OCI-LY7 (cell line): ENCODE data around the gene SMC4. TPM values are rescaled to one million over a fixed set of nuclear protein-coding genes. Genes with fewer than 3 reads are reported as not detected.

ENCODE experiments used
- BruUV-seq: library from RNA; stranded (reverse); fragments of 400-500 nt; replicated peaks from 2 replicates; lab custom pipeline; 2021; lab: Mats Ljungman, UMichigan
- CTCF ChIA-PET: fragments of 300-600 bp; sonication (Branson Sonifier 250); formaldehyde crosslinking; loops from one replicate; lab custom pipeline; 2022; ENCODE audit warnings: antibody characterized with exemption; ENCODE audit not compliant: unreplicated experiment; lab: Charles Lee
- POLR2A ChIA-PET: fragments of 300-600 bp; sonication (Branson Sonifier 250); formaldehyde crosslinking; loops from one replicate; lab custom pipeline; 2022; ENCODE audit warnings: antibody characterized with exemption; lab: Charles Lee
- DNase-seq: peaks from one replicate; pipeline ENCODE4 v3.0.0-alpha.2; 2015; ENCODE audit warnings: low spot score
- H2AFZ ChIP-seq: fragments of 200-600 bp; sonication (generic), shearing (Covaris generic); 2 replicates; pipeline ENCODE4 v1.6.1; 2014; ENCODE audit warnings: mild to moderate bottlenecking, antibody characterized with exemption, low read length, moderate library complexity
- H3K27ac ChIP-seq: fragments of 200-600 bp; sonication (generic); 2 replicates; pipeline ENCODE4 v1.5.1; 2014; ENCODE audit warnings: mixed run types, low read depth, mild to moderate bottlenecking, moderate library complexity, low read length, inconsistent platforms; ENCODE audit not compliant: poor library complexity, severe bottlenecking
- H3K36me3 ChIP-seq: fragments of 200-600 bp; sonication (generic); 2 replicates; pipeline ENCODE4 v1.6.1; 2014; ENCODE audit warnings: mild to moderate bottlenecking, antibody characterized with exemption, low read length, moderate library complexity, mixed read lengths; ENCODE audit not compliant: insufficient read depth
- H3K4me1 ChIP-seq: fragments of 200-600 bp; sonication (generic); 2 replicates; pipeline ENCODE4 v1.5.1; 2014; ENCODE audit warnings: mild to moderate bottlenecking, low read length; ENCODE audit not compliant: insufficient read depth, poor library complexity, severe bottlenecking
- H3K4me2 ChIP-seq: fragments of 200-600 bp; sonication (generic); 2 replicates; pipeline ENCODE4 v1.6.1; 2014; ENCODE audit warnings: mild to moderate bottlenecking, low read length
- H3K4me3 ChIP-seq: fragments of 200-600 bp; sonication (generic); 2 replicates; pipeline ENCODE4 v1.5.1; 2014; ENCODE audit warnings: mild to moderate bottlenecking, low read depth, low read length; ENCODE audit not compliant: poor library complexity, severe bottlenecking
- H3K79me2 ChIP-seq: fragments of 200-600 bp; sonication (generic); 2 replicates; pipeline ENCODE4 v1.6.1; 2016; ENCODE audit warnings: low read depth, mild to moderate bottlenecking, low read length, moderate library complexity, mixed read lengths; ENCODE audit not compliant: insufficient read depth
- H3K9me2 ChIP-seq: fragments of 200-600 bp; sonication (generic); 2 replicates; pipeline ENCODE4 v1.6.1; 2016; ENCODE audit warnings: mild to moderate bottlenecking, low read length, mixed read lengths; ENCODE audit not compliant: insufficient read depth
- H3K9me3 ChIP-seq: fragments of 200-600 bp; sonication (generic); 2 replicates; pipeline ENCODE4 v1.6.1; 2014; ENCODE audit warnings: mild to moderate bottlenecking, mixed run types, low read length, mixed read lengths
- H4K20me1 ChIP-seq: fragments of 200-600 bp; sonication (generic); 2 replicates; pipeline ENCODE4 v1.6.1; 2014; ENCODE audit warnings: mild to moderate bottlenecking, antibody characterized with exemption, low read length, moderate library complexity, mixed read lengths; ENCODE audit not compliant: insufficient read depth
- EZH2phosphoT487 ChIP-seq: fragments of 200-600 bp; sonication (generic); IDR thresholded peaks from 2 replicates; pipeline ENCODE4 v1.6.1; 2018; ENCODE audit warnings: low read depth, borderline replicate concordance, mild to moderate bottlenecking, mixed run types, antibody characterized with exemption, low read length, moderate library complexity, mixed read lengths
- intact Hi-C: fragments of 100-400 bp; cut with micrococcal nuclease; formaldehyde crosslinking; loops from one replicate; pipeline ENCODE4 v1.10.0; 2022; ENCODE audit not compliant: unreplicated experiment
- total RNA-seq, 2 experiments: library from RNA; depleted of rRNA in 1 of 2; stranded (reverse); fragments of >200 nt in 1 of 2; shearing (Covaris generic) in 1 of 2; gene quantifications; 2 replicates each; pipeline ENCODE4 v1.2.3, GENCODE V29; 2014 to 2022
- TF ChIP-seq, protein P1 (sequence below): fragments of 200-600 bp; sonication (generic); conservative IDR thresholded peaks from 2 replicates; pipeline ENCODE4 v1.5.1; 2014; ENCODE audit warnings: mild to moderate bottlenecking, antibody characterized with exemption, low read length, moderate library complexity, mixed read lengths

The SMC4 gene
- total RNA-seq, 2 experiments from 2014 or later: 316 to 352 TPM

- no peak for TF ChIP-seq EZH2phosphoT487
- TF ChIP-seq, protein P1, sequence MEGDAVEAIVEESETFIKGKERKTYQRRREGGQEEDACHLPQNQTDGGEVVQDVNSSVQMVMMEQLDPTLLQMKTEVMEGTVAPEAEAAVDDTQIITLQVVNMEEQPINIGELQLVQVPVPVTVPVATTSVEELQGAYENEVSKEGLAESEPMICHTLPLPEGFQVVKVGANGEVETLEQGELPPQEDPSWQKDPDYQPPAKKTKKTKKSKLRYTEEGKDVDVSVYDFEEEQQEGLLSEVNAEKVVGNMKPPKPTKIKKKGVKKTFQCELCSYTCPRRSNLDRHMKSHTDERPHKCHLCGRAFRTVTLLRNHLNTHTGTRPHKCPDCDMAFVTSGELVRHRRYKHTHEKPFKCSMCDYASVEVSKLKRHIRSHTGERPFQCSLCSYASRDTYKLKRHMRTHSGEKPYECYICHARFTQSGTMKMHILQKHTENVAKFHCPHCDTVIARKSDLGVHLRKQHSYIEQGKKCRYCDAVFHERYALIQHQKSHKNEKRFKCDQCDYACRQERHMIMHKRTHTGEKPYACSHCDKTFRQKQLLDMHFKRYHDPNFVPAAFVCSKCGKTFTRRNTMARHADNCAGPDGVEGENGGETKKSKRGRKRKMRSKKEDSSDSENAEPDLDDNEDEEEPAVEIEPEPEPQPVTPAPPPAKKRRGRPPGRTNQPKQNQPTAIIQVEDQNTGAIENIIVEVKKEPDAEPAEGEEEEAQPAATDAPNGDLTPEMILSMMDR: no peak
- Histone ChIP-seq H3K4me1 (no peaks in the 10 kb centered on the region), H3K4me2 (no peak overlapping the region), H3K36me3 (no peaks in the 10 kb centered on the region), H3K27ac (no peak overlapping the region), H3K79me2 (no peaks in the 10 kb centered on the region), H3K4me3 (no peak overlapping the region), H3K9me3 (no peaks in the 10 kb centered on the region), H4K20me1 (no peaks in the 10 kb centered on the region), H3K9me2 (no peaks in the 10 kb centered on the region), H2AFZ (no peak overlapping the region)
- intact Hi-C loops: no loop called here
- CTCF ChIA-PET: no interaction called here
- no TSS peak for BruUV-seq
- POLR2A ChIA-PET: interaction anchor here (1.0 kb wide), 1 partner anchor 14 kb away, joined by 3 read pairs; no protein-coding TSS in a partner anchor
- DNase-seq: no peak
Measured at GRCh38 chr3:160455846-160456245, 56.4 kb downstream of the SMC4 start.

DNA sequence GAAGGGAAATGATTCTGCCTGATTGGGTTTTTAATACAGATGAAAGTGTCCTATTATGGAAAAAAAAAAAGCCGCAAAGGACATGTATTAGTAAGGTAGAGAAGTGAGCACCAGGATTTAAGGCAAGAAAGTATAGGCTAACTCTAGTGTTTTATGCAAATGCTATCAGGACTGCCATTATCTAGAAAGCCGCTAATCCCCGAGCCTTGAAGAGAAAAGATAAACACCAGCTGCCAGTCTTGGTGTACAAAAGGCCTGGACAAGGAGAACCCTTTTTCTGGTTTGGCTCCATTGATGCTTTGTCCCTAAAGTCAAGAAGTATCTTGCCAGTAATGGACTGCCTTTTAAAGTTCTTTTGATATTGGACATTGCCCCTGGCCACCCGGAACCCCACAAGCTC is 58.7 kb downstream of the SMC4 start:
- Histone ChIP-seq H3K4me3 (no peak overlapping the region), H3K79me2 (no peaks in the 10 kb centered on the region), H3K9me3 (no peaks in the 10 kb centered on the region), H3K27ac (no peak overlapping the region), H3K9me2 (no peaks in the 10 kb centered on the region), H3K36me3 (no peaks in the 10 kb centered on the region), H4K20me1 (no peaks in the 10 kb centered on the region), H3K4me1 (no peaks in the 10 kb centered on the region), H3K4me2 (no peak overlapping the region), H2AFZ (no peak overlapping the region)
- POLR2A ChIA-PET: interaction anchor here (0.6 to 1.9 kb wide), 3 partner anchors 8 to 257 kb away, joined by 3 to 14 read pairs (median 8); partner anchors contain the start of gene TRIM59
- CTCF ChIA-PET: no interaction called here
- no peak for DNase-seq
- TF ChIP-seq, protein P1: no peak
- TF ChIP-seq EZH2phosphoT487: no peak
- intact Hi-C loops: no loop called here
- no TSS peak for BruUV-seq

DNA sequence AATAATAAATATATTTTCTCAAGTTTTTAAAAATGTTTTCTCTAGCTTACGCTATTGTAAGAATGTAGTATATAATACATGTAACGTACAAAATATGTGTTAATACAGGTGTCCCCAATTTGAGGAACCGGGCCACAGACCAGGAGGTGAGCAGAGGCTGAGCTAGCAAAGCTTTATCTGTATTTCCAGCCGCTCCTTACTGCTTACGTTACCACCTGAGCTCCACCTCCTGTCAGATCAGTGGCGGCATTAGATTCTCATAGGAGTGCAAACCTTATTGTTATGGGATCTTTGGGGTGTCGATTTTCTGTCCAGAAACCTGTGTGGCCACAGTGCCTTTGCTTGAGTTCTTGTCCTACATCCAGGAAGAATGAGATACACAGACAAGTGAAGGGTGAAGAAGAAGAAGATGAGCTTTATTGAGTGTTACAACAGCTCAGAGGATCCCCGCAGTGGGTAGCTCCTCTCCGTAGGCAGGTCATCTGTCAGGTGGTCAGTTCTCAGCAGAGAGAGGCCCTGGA is 60.1 kb downstream of the SMC4 start:
- H2AFZ ChIP-seq: no peak overlapping the region
- H3K9me2 ChIP-seq: no peaks in the 10 kb centered on the region
- ChIA-PET POLR2A (interaction anchor here (0.6 to 1.9 kb wide), 2 partner anchors 9 to 1178 kb away, joined by 3 to 14 read pairs; partner anchors contain the start of gene TRIM59), CTCF (no interaction called here)
- H3K36me3 ChIP-seq: no peaks in the 10 kb centered on the region
- BruUV-seq: no TSS peak
- no peaks in the 10 kb centered on the region for H4K20me1 ChIP-seq
- H3K9me3 ChIP-seq: no peaks in the 10 kb centered on the region
- H3K4me2 ChIP-seq: no peak overlapping the region
- H3K4me1 ChIP-seq: no peaks in the 10 kb centered on the region
- no peak overlapping the region for H3K27ac ChIP-seq
- H3K4me3 ChIP-seq: no peak overlapping the region
- intact Hi-C loops: no loop called here
- no peak for TF ChIP-seq EZH2phosphoT487
- TF ChIP-seq, protein P1: no peak
- no peak for DNase-seq
- no peaks in the 10 kb centered on the region for H3K79me2 ChIP-seq
